ENCODE results near the gene CALN1.

Gene CALN1

DNA sequence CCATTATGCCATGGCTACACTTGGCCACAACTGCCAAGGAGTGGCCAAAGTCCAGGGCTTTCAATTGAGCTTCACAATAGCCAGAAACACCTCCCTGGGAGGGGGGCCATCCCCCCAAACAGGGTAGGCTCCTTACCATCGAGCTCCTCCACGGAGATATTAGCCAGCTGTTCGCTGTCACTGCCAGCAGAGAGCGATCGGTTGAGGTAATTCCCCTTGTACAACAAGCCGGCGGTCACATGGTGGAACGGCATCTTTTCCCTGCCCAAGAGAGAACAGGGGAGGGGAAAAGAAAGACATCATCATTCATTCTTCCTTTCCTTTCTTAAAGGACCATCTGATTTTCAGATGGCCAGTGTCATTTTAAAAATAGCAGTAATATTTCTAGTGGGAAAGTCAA lies 133.6 kb downstream of the CALN1 start:
- H3K4me3 ChIP-seq (ENCODE audit: low read length) = no peak overlapping the region
- TF ChIP-seq, protein P1, sequence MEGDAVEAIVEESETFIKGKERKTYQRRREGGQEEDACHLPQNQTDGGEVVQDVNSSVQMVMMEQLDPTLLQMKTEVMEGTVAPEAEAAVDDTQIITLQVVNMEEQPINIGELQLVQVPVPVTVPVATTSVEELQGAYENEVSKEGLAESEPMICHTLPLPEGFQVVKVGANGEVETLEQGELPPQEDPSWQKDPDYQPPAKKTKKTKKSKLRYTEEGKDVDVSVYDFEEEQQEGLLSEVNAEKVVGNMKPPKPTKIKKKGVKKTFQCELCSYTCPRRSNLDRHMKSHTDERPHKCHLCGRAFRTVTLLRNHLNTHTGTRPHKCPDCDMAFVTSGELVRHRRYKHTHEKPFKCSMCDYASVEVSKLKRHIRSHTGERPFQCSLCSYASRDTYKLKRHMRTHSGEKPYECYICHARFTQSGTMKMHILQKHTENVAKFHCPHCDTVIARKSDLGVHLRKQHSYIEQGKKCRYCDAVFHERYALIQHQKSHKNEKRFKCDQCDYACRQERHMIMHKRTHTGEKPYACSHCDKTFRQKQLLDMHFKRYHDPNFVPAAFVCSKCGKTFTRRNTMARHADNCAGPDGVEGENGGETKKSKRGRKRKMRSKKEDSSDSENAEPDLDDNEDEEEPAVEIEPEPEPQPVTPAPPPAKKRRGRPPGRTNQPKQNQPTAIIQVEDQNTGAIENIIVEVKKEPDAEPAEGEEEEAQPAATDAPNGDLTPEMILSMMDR (conservative IDR thresholded peaks at IDR 0.05; ENCODE audit: low read depth, low read length) = no peak
- DNase-seq (ENCODE audit: low read depth) = no peak

DNA sequence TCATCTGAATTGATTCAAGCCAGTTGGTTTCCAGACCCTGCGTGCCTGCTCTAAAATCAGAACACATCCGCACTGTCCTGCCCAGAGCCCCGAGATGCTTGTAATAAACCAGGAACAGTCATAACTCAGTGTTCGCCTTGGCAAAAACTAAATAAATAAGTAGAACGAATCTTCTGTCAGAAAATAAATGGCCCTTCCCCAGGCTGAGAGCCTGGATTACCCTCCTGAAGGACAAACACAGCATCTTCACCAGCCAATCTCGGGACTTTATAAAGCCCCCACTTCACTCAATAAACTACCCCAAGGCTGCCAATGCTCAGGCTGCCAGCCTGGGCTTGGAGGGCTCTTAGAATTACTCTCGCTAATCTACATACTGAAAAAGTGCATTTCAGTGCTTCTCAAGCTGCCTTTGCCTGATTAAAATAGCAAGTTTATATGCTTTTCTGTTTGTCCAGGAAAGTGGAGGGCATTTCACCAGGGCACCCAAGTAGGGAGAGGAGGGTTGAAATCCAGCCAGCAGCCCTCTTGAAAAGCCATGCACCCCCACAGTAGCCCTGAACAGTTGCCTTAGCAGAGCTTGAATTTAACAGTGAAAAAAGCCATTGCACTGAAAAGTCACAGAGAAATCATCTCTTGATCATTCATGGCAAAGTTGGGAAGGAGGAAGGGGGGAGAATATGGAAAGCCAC lies 136.6 kb downstream of the CALN1 start:
- no peak overlapping the region for H3K4me3 ChIP-seq (ENCODE audit: low read length)
- TF ChIP-seq, protein P1 (conservative IDR thresholded peaks at IDR 0.05; ENCODE audit: low read depth, low read length) = no peak
- no peak for DNase-seq (ENCODE audit: low read depth)

DNA sequence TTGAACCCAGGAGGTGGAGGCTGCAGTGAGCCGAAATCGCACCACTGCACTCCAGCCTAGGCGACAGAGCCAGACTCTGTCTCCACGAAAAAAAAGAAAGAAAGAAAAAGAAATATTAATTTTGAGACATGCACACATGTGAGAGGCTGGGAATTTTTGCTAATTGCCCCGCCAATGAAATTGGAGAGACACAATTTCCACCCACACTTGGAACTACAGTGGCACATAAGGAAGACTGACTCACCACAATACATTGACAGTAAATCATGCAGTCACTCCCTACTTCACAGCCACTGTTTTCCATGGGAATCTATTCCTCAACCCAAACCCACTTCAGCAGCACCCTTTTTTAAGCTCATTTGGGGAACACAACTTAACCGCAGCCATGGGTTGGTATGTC lies 139.7 kb downstream of the CALN1 start:
- DNase-seq (ENCODE audit: low read depth) = no peak
- TF ChIP-seq, protein P1 (conservative IDR thresholded peaks at IDR 0.05; ENCODE audit: low read depth, low read length) = no peak
- no peak overlapping the region for H3K4me3 ChIP-seq (ENCODE audit: low read length)

DNA sequence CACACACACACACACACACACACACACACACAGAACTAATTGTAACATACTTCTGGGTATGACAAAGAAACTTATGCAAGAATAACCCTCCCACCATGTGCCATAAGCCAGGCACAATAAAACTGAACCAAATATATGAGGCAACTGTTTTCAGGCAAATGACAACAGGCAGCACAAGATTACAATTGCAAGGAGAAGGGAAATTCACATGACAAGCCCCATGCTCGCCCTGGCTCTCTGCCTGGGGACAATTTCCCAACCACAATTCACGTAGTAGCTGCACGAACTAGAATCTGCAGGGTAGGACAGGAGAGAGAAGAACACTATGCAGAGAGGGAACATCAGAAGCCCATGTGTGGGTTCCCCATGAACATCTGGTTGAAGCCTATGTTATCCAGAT lies 143.3 kb downstream of the CALN1 start:
- H3K4me3 ChIP-seq (ENCODE audit: low read length) = no peak overlapping the region
- TF ChIP-seq, protein P1 (conservative IDR thresholded peaks at IDR 0.05; ENCODE audit: low read depth, low read length) = no peak
- no peak for DNase-seq (ENCODE audit: low read depth)

DNA sequence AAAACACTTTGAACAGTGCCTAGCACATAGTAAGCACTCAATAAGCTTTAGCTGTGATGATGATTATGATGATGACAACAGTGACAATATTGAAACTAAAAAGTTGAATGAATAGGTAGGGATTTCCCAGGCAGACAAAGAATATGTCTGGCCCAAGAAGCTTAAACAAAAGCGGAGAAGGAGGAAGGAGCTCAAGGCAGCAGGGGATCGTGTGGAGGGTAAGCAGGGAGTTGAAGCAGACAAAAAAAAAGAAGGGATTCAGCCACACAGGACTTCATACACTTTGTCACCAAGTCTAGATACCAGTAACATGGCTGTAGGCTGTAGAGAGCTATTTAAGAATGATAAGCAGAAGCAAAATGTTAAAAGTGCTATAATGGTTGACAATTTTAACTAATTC lies 144.0 kb downstream of the CALN1 start:
- TF ChIP-seq, protein P1 (conservative IDR thresholded peaks at IDR 0.05; ENCODE audit: low read depth, low read length) = no peak
- H3K4me3 ChIP-seq (ENCODE audit: low read length) = no peak overlapping the region
- no peak for DNase-seq (ENCODE audit: low read depth)

DNA sequence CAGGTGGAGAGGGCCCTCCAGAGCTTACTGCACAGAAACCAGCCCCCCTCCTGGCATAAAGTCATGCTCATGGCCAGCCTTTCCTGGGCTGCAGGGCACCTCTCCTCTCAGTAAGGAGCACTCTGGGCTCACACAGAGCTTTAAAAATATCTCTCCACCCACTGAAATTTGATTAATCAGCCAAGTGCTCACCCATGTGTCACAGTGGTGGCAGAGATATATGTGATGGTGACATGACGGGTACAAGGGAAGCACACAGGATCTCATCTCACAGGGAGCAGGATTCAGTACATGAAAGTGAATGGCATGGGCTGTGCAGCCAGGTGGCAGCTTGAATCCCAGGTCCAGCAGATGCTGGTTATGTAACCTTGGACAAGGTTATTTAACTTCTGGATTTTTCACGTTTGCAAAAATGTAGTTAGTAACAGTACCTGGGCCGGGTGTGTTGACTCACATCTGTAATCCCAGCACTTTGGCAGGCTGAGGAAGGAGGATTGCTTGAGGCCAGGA lies 144.8 kb downstream of the CALN1 start:
- DNase-seq (ENCODE audit: low read depth) = no peak
- no peak overlapping the region for H3K4me3 ChIP-seq (ENCODE audit: low read length)
- TF ChIP-seq, protein P1 (conservative IDR thresholded peaks at IDR 0.05; ENCODE audit: low read depth, low read length) = no peak

DNA sequence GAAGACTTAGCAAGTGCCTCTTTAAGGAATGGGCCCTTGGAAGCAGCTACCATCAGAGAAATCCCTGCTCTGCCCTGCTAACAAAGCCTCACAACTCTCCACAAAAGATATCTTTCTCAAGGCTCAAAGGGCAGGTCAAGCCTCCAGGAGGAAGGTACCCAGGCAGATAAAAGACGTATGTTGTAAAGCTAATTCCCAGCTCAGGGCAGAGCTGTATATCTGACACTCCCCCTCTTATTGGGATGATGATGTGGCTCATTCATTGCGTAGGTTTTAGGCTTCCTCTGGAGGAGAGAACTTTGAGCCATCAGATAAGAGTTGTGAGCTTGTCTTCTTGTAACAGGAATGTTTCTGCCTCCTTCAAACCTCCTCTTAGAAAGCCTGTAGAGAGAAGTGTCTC lies 145.4 kb downstream of the CALN1 start:
- no peak for DNase-seq (ENCODE audit: low read depth)
- TF ChIP-seq, protein P1 (conservative IDR thresholded peaks at IDR 0.05; ENCODE audit: low read depth, low read length) = no peak
- no peak overlapping the region for H3K4me3 ChIP-seq (ENCODE audit: low read length)

Data from retinal pigment epithelial cell (primary cell).